Measurements from ENCODE around the gene KRTAP4-4. TPM values are rescaled to one million over a fixed set of nuclear protein-coding genes. Genes with fewer than 3 reads are reported as not detected.
"Not testable (repeated sequence)": the region's sequence is repeated elsewhere in the genome, so short reads cannot be mapped to it uniquely, and the experiment has no call there.

The KRTAP4-4 gene
- total RNA-seq, 6 experiments from 2014 or later: not detected

- WGBS (ENCODE audit: insufficient coverage, low coverage, low lambda C conversion rate, missing lambda C conversion rate): 58% methylated on average over 2 of the region's 2 CpGs
- no peaks in the 10 kb centered on the region for H3K27me3 ChIP-seq
- DNase-seq (no peak), ATAC-seq (no peak)
- TF ChIP-seq CTCF (IDR thresholded peaks at IDR 0.05) (no peak), POLR2A (IDR thresholded peaks at IDR 0.05) (no peak)
- H3K4me3 ChIP-seq: no peak overlapping the region
- H3K9me3 ChIP-seq: no peaks in the 10 kb centered on the region
- H3K36me3 ChIP-seq: no peaks in the 10 kb centered on the region
- H3K27ac ChIP-seq: no peak overlapping the region
- no peaks in the 10 kb centered on the region for H3K4me1 ChIP-seq
- intact Hi-C loops (cut with DNase I): no loop called here
Observed at GRCh38 chr17:41125064-41125463, 35.5 kb downstream of the KRTAP4-4 start.

GRCh38 chr17:41123991-41124371 lies 36.6 kb downstream of the KRTAP4-4 start, which contains the start of gene KRTAP4-12:
TSS of gene KRTAP4-12 (minus strand) at chr17:41124182. CDS start at chr17:41124122, 60 bp downstream.
- H3K27me3 ChIP-seq; DNase-seq; H3K27ac ChIP-seq; ATAC-seq; H3K4me3 ChIP-seq; H3K4me1 ChIP-seq; H3K36me3 ChIP-seq; intact Hi-C loops (cut with DNase I); H3K9me3 ChIP-seq: not testable (repeated sequence)
- WGBS (ENCODE audit: insufficient coverage, low coverage, low lambda C conversion rate, missing lambda C conversion rate): 48% methylated on average over 3 of the region's 3 CpGs

- H3K4me1 ChIP-seq; H3K9me3 ChIP-seq; intact Hi-C loops (cut with DNase I); H3K27ac ChIP-seq; H3K4me3 ChIP-seq; DNase-seq; ATAC-seq; H3K27me3 ChIP-seq; H3K36me3 ChIP-seq: not testable (repeated sequence)
- 73% methylated on average over 5 of the region's 12 CpGs for WGBS (ENCODE audit: insufficient coverage, low coverage, low lambda C conversion rate, missing lambda C conversion rate)
Observed at GRCh38 chr17:41123292-41123990, 37.1 kb downstream of the KRTAP4-4 start.

GRCh38 chr17:41121742-41122141 lies 38.8 kb downstream of the KRTAP4-4 start:
- H3K36me3 ChIP-seq: no peaks in the 10 kb centered on the region
- no peak overlapping the region for H3K27ac ChIP-seq
- no peak overlapping the region for H3K4me3 ChIP-seq
- TF ChIP-seq POLR2A (IDR thresholded peaks at IDR 0.05): no peak
- TF ChIP-seq CTCF (IDR thresholded peaks at IDR 0.05): no peak
- ATAC-seq (no peak), DNase-seq (no peak)
- H3K27me3 ChIP-seq: no peaks in the 10 kb centered on the region
- H3K4me1 ChIP-seq: no peaks in the 10 kb centered on the region
- WGBS (ENCODE audit: insufficient coverage, low coverage, low lambda C conversion rate, missing lambda C conversion rate): 50% methylated on average over 1 of the region's 2 CpGs
- intact Hi-C loops (cut with DNase I): no loop called here
- no peaks in the 10 kb centered on the region for H3K9me3 ChIP-seq

- ATAC-seq; intact Hi-C loops (cut with DNase I); H3K36me3 ChIP-seq; H3K9me3 ChIP-seq; H3K4me1 ChIP-seq; H3K27ac ChIP-seq; DNase-seq; H3K4me3 ChIP-seq; H3K27me3 ChIP-seq: not testable (repeated sequence)
- 34% methylated on average over 11 of the region's 11 CpGs for WGBS (ENCODE audit: insufficient coverage, low coverage, low lambda C conversion rate, missing lambda C conversion rate)
Observed at GRCh38 chr17:41119696-41120690, 40.6 kb downstream of the KRTAP4-4 start.

- no peaks in the 10 kb centered on the region for H3K4me1 ChIP-seq
- no peaks in the 10 kb centered on the region for H3K27me3 ChIP-seq
- H3K36me3 ChIP-seq: no peaks in the 10 kb centered on the region
- H3K9me3 ChIP-seq: no peaks in the 10 kb centered on the region
- intact Hi-C loops (cut with DNase I): no loop called here
- 55% methylated on average over 4 of the region's 4 CpGs for WGBS (ENCODE audit: insufficient coverage, low coverage, low lambda C conversion rate, missing lambda C conversion rate)
- H3K27ac ChIP-seq: no peak overlapping the region
- DNase-seq: no peak
- no peak for TF ChIP-seq CTCF (IDR thresholded peaks at IDR 0.05)
- no peak for TF ChIP-seq POLR2A (IDR thresholded peaks at IDR 0.05)
- H3K4me3 ChIP-seq: no peak overlapping the region
- ATAC-seq: no peak
Observed at GRCh38 chr17:41118721-41119120, 41.8 kb downstream of the KRTAP4-4 start.

- H3K4me3 ChIP-seq; H3K27ac ChIP-seq; H3K9me3 ChIP-seq; DNase-seq; intact Hi-C loops (cut with DNase I); H3K27me3 ChIP-seq; H3K36me3 ChIP-seq; H3K4me1 ChIP-seq; ATAC-seq: not testable (repeated sequence)
- 33% methylated on average over 4 of the region's 10 CpGs for WGBS (ENCODE audit: insufficient coverage, low coverage, low lambda C conversion rate, missing lambda C conversion rate)
Observed at GRCh38 chr17:41117846-41118386, 42.6 kb downstream of the KRTAP4-4 start, which contains the start of gene KRTAP4-11. TSS of gene KRTAP4-11 (minus strand) at chr17:41118373. CDS start at chr17:41118315, 58 bp downstream.

Data from right lobe of liver (tissue), 6 donors.